ENCODE results near the gene PCDH15.

GRCh38 chr10:53977267-53977666 lies 823.8 kb downstream of the PCDH15 start:
- TF ChIP-seq CTCF (IDR thresholded peaks at IDR 0.05) (no peak), POLR2AphosphoS5 (IDR thresholded peaks at IDR 0.05) (no peak), POLR2A (IDR thresholded peaks at IDR 0.05) (no peak)

Data from prostate gland (tissue), 2 donors.